PFSK-1 (cell line): ENCODE measurements around the gene FAM222B.

ENCODE experiments used
- FOXP2 ChIP-seq: optimal IDR thresholded peaks from 2 replicates; pipeline ENCODE3; 2011; ENCODE audit warnings: borderline replicate concordance, control low read depth, inconsistent platforms; ENCODE audit not compliant: insufficient read depth; ENCODE audit errors: extremely low read length, extremely low read depth
- POLR2AphosphoS5 ChIP-seq: IDR thresholded peaks from 2 replicates; pipeline ENCODE4 v1.6.1; 2012; ENCODE audit warnings: low read depth, mild to moderate bottlenecking, control low read depth, low read length, moderate library complexity
- REST ChIP-seq, 2 experiments: IDR thresholded peaks; 2 replicates each; pipeline versions ENCODE4 v1.6.1 to v1.8.0; 2011 to 2012; ENCODE audit warnings: low read depth in 2 of 2, low read length in 2 of 2, control low read depth in 1 of 2, inconsistent platforms in 1 of 2, mild to moderate bottlenecking in 1 of 2, moderate library complexity in 1 of 2; ENCODE audit not compliant: insufficient read depth in 1 of 2
- SIN3A ChIP-seq: IDR thresholded peaks from 2 replicates; pipeline ENCODE4 v1.6.1; 2012; ENCODE audit warnings: mild to moderate bottlenecking, low read length, moderate library complexity, borderline replicate concordance; ENCODE audit not compliant: insufficient read depth
- TAF1 ChIP-seq: IDR thresholded peaks from 2 replicates; pipeline ENCODE4 v1.6.1; 2012; ENCODE audit warnings: low read length, control low read depth, borderline replicate concordance; ENCODE audit not compliant: insufficient read depth

GRCh38 chr17:28741358-28742349, 100.9 kb downstream of the FAM222B start:
- TF ChIP-seq TAF1 = no peak
- TF ChIP-seq SIN3A = no peak
- TF ChIP-seq POLR2AphosphoS5 = no peak
- TF ChIP-seq FOXP2 = no peak
- TF ChIP-seq REST (IDR thresholded peaks at IDR 0.05; ENCODE audit: insufficient read depth in 1 of 2, low read depth in 2 of 2, low read length in 2 of 2) = no peak
